ENCODE measurements around the gene MPPED2. TPM values are rescaled to one million over a fixed set of nuclear protein-coding genes. Genes with fewer than 3 reads are reported as not detected.

Gene MPPED2
- total RNA-seq, 1 experiment from 2014 or later = 2.4 TPM

- no peak for TF ChIP-seq ARID4B (CRISPR knock-in tag; IDR thresholded peaks at IDR 0.05; ENCODE audit: borderline replicate concordance)
- TF ChIP-seq JAZF1 (CRISPR knock-in tag; IDR thresholded peaks at IDR 0.05) = no peak
- TF ChIP-seq AFF4 (CRISPR knock-in tag; IDR thresholded peaks at IDR 0.05; ENCODE audit: borderline replicate concordance) = no peak
Measured at GRCh38 chr11:30501744-30502143, 84.4 kb downstream of the MPPED2 start (continued).

DNA sequence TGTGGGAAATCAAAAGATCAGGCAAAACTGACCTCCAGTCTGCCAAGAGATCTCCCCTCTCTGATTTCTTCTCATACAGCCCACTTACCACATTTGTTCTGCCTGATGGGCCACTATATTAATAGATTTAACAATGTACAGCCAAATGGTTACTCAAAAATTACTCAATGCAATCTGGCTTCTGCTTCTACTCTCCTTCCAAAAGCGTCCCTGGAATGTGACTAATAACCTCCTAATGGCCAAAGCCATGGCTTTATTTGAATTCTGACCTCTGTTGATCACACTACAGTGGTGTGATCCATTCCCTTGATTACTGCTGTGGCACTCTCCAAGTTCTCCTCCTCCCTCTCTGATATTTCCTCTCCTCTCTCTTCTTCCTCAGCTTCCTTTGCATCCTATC, 86.2 kb downstream of the MPPED2 start:
- Mint-ChIP-seq H3K9me3 (peaks cover 6% of the 10 kb centered on the region; the same call in 1 of the 2 replicates), H3K4me3 (no peak overlapping the region), H3K27ac (no peak overlapping the region), H3K36me3 (no peaks in the 10 kb centered on the region), H3K4me1 (peaks cover 4% of the 10 kb centered on the region; the same call in 1 of the 2 replicates), H3K27me3 (ENCODE audit: low read depth) (no peaks in the 10 kb centered on the region)
- CTCF ChIA-PET = no interaction called here
- ATAC-seq (no peak), DNase-seq (ENCODE audit: low spot score) (no peak)
- POLR2A ChIA-PET = no interaction called here
- TF ChIP-seq MXD4 (CRISPR knock-in tag; IDR thresholded peaks at IDR 0.05; ENCODE audit: borderline replicate concordance) = no peak
- TF ChIP-seq ZNF317 (CRISPR knock-in tag; IDR thresholded peaks at IDR 0.05; ENCODE audit: borderline replicate concordance, low read depth) = no peak
- no peak for TF ChIP-seq ESRRA (CRISPR knock-in tag; IDR thresholded peaks at IDR 0.05; ENCODE audit: borderline replicate concordance)
- TF ChIP-seq JAZF1 (CRISPR knock-in tag; IDR thresholded peaks at IDR 0.05) = no peak
- no peak for TF ChIP-seq AFF4 (CRISPR knock-in tag; IDR thresholded peaks at IDR 0.05; ENCODE audit: borderline replicate concordance)
- TF ChIP-seq MAX (CRISPR knock-in tag; IDR thresholded peaks at IDR 0.05) = no peak
- no peak for TF ChIP-seq ZNF671 (CRISPR knock-in tag; IDR thresholded peaks at IDR 0.05)
- no peak for TF ChIP-seq IRF1 (CRISPR knock-in tag; IDR thresholded peaks at IDR 0.05)
- TF ChIP-seq, protein P1, sequence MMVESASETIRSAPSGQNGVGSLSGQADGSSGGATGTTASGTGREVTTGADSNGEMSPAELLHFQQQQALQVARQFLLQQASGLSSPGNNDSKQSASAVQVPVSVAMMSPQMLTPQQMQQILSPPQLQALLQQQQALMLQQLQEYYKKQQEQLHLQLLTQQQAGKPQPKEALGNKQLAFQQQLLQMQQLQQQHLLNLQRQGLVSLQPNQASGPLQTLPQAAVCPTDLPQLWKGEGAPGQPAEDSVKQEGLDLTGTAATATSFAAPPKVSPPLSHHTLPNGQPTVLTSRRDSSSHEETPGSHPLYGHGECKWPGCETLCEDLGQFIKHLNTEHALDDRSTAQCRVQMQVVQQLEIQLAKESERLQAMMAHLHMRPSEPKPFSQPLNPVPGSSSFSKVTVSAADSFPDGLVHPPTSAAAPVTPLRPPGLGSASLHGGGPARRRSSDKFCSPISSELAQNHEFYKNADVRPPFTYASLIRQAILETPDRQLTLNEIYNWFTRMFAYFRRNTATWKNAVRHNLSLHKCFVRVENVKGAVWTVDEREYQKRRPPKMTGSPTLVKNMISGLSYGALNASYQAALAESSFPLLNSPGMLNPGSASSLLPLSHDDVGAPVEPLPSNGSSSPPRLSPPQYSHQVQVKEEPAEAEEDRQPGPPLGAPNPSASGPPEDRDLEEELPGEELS (CRISPR knock-in tag; IDR thresholded peaks at IDR 0.05) = no peak
- TF ChIP-seq CREB1 (CRISPR knock-in tag; IDR thresholded peaks at IDR 0.05) = no peak
- TF ChIP-seq ZNF232 (CRISPR knock-in tag; IDR thresholded peaks at IDR 0.05) = no peak
- no peak for TF ChIP-seq SMAD3 (CRISPR knock-in tag; IDR thresholded peaks at IDR 0.05; ENCODE audit: borderline replicate concordance)
- TF ChIP-seq ETV6 (CRISPR knock-in tag; IDR thresholded peaks at IDR 0.05) = no peak
- TF ChIP-seq, protein P2, sequence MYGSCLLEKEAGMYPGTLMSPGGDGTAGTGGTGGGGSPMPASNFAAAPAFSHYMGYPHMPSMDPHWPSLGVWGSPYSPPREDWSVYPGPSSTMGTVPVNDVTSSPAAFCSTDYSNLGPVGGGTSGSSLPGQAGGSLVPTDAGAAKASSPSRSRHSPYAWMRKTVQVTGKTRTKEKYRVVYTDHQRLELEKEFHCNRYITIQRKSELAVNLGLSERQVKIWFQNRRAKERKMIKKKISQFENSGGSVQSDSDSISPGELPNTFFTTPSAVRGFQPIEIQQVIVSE (CRISPR knock-in tag; IDR thresholded peaks at IDR 0.05; ENCODE audit: borderline replicate concordance) = no peak
- TF ChIP-seq, protein P3, sequence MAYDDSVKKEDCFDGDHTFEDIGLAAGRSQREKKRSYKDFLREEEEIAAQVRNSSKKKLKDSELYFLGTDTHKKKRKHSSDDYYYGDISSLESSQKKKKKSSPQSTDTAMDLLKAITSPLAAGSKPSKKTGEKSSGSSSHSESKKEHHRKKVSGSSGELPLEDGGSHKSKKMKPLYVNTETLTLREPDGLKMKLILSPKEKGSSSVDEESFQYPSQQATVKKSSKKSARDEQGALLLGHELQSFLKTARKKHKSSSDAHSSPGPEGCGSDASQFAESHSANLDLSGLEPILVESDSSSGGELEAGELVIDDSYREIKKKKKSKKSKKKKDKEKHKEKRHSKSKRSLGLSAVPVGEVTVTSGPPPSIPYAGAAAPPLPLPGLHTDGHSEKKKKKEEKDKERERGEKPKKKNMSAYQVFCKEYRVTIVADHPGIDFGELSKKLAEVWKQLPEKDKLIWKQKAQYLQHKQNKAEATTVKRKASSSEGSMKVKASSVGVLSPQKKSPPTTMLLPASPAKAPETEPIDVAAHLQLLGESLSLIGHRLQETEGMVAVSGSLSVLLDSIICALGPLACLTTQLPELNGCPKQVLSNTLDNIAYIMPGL (CRISPR knock-in tag; IDR thresholded peaks at IDR 0.05) = no peak
- TF ChIP-seq IRF2 (CRISPR knock-in tag; IDR thresholded peaks at IDR 0.05; ENCODE audit: borderline replicate concordance, low read depth) = no peak
